C4-2B (cell line): ENCODE data around the gene GBGT1.

Source experiments
- H3K27ac ChIP-seq: fragments of 450-650 bp; 2 replicates; pipeline ENCODE4 v1.5.1; 2017
- CTCF ChIP-seq: fragments of 450-650 bp; conservative IDR thresholded peaks from 2 replicates; pipeline ENCODE4 v1.5.1; 2017; ENCODE audit warnings: mild to moderate bottlenecking
- ZFX ChIP-seq: fragments of 450-650 bp; IDR thresholded peaks from 2 replicates; pipeline ENCODE4 v1.6.1; 2017

The GBGT1 gene

GRCh38 chr9:133131506-133131905, 32.2 kb downstream of the GBGT1 start:
- no peak for TF ChIP-seq CTCF
- no peak for TF ChIP-seq ZFX
- no peak overlapping the region for H3K27ac ChIP-seq

- no peak overlapping the region for H3K27ac ChIP-seq
- TF ChIP-seq CTCF: no peak
- TF ChIP-seq ZFX: no peak
These were observed 32.9 kb downstream of the GBGT1 start for GRCh38 chr9:133130685-133131244.

DNA sequence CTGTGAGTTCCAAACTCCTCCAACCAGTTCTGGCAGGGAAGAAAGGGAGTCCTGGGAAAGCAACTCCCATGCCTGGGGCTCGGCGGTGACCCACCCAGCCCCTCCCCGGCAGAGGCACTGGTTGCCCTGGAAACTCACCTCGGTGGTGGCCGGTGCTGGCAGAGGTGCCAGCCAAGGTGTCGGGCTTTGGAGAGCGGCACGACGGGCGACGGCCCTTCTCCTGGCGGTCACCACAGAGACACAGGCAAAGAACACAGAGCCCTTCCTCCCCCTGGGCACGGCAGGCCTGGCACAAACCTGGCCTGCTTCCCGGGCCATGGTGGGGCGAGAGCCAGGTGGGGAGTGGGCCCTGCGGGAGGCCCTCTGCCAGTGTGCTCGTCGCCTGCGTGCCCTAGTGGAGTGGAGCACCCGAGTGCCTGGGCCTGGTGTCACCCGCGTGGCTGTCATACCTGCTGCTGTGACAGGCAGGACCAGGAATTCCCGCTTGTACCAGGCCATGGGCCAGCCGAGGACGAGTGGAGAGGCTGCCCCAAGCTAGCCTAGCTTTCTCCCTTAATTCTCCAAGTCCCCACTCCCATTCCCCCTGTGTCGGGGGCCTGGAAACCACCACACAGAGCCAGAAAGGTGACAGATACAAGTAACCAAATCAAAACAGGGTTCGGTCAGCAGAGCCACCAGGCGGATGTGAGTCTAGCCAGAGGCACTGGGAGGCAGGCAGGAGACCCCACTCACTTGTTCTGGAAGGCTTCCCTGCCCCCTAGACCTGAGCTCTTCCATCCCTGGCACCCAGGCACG, 34.5 kb downstream of the GBGT1 start:
- H3K27ac ChIP-seq: peak overlapping the region; percentile 38
- TF ChIP-seq CTCF (no peak), ZFX (peak; percentile 17; the same call in 1 of the 2 replicates)

DNA sequence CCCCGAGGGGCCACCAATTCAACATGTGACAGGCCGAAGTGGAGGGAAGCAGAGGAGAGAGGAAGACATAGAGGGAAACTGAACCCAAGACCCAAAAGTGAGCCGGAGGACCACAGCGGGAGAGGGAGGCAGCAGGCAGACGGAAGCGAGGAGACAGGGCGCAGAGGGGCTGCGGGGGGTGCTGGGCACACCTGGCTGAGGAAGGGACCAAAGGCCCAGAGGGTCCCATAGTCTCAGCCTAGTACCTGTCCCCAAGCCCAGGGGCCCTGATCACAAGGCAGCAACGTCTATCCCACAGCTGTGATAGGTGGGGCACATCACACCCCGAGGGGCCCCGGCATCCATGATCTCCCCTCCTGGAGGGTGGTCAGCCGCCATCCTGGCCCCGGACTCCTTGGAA, 35.6 kb downstream of the GBGT1 start:
- H3K27ac ChIP-seq: no peak overlapping the region
- TF ChIP-seq ZFX (no peak), CTCF (no peak)

- TF ChIP-seq ZFX (no peak), CTCF (no peak)
- H3K27ac ChIP-seq: no peak overlapping the region
These were observed 36.3 kb downstream of the GBGT1 start for GRCh38 chr9:133127340-133127981.

DNA sequence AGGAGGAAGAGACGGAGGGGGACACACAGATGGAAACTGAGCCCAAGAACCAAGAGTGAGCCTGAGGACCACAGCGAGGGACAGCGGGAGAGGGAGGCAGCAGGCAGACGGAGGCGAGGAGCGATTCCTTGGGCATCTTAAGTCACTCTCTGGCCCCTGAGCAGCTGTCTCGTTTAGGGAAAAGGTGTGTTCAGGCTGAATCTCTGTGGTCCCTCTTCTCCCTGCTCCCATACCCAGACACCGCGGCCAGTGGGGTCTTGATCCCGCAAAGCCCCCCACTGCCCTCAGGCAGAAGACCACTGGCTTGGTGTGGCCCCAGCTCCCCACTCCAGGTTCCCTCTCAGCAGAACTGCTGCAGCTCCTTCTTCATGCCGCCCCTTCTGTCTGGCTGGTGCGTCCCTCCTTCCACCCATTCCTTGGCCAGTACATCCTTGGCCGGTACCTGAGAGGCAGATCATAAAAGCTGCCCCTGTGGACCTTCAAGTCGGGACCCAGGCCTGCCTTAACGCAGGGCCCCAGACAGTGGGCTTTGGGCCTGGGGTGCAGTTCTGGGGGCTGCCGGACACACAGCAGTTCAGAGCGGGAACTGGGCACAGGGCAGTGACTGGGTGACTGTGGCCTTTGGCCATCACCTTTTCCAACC, 36.9 kb downstream of the GBGT1 start:
- TF ChIP-seq CTCF: no peak
- TF ChIP-seq ZFX: no peak
- no peak overlapping the region for H3K27ac ChIP-seq
